ENCODE results near the gene GALNT9.
A peak's percentile ranks its signal among the peaks of the same experiment; 100 is the strongest.

Gene GALNT9

DNA sequence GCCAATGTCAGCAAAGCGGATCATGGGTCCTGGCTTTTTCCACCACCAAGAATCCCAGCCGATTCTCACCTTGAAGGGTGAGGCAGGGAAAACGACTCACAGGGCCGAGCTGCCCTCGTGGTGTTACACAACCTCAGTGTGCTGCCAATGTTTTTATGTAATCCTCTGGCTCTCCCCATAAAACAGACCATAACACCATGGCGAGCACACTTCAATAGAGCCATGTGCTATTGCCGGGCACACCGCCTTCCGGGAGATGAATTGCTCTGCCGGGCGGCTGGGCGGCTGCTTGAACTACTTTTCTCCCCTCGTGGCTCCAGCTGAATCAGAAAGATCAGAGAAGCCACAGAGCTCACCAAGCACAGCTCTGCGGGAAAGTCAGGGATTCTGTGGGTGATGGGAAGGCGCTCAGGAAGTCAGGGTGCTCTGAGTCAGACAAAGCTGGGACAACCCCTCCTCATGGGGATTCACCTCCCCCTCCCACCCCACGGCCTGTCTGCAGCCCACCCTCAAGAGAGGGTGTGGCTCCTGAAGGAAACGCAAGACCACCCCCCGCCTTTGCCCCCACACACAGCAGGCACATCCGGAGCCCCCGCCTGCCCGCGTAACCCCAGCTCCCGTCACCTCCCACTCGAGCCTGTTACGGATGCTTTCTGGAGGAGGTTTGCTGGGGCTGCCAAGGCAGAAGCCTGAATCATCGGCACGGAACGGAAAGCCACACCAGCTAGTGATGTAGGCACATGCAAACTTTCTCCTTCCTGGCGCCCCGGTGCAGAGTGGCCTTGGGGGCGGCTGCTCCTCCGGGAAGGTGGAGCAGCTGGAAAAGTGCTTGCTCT, 1.8 kb downstream of the GALNT9 start:
- Mint-ChIP-seq H3K9me3 (peaks cover 3% of the 10 kb centered on the region), H3K27ac (peak overlapping the region; percentile 68), H3K36me3 (ENCODE audit: low read depth) (no peaks in the 10 kb centered on the region), H3K4me3 (peak overlapping the region; percentile 19), H3K27me3 (peaks cover 53% of the 10 kb centered on the region), H3K4me1 (ENCODE audit: low read depth) (peaks cover 39% of the 10 kb centered on the region)

GRCh38 chr12:132326646-132327045, 2.7 kb downstream of the GALNT9 start:
- Mint-ChIP-seq H3K4me1 (ENCODE audit: low read depth) (peaks cover 39% of the 10 kb centered on the region), H3K4me3 (no peak overlapping the region), H3K36me3 (ENCODE audit: low read depth) (no peaks in the 10 kb centered on the region), H3K9me3 (peaks cover 3% of the 10 kb centered on the region), H3K27me3 (peaks cover 46% of the 10 kb centered on the region), H3K27ac (peak overlapping the region; percentile 68)

DNA sequence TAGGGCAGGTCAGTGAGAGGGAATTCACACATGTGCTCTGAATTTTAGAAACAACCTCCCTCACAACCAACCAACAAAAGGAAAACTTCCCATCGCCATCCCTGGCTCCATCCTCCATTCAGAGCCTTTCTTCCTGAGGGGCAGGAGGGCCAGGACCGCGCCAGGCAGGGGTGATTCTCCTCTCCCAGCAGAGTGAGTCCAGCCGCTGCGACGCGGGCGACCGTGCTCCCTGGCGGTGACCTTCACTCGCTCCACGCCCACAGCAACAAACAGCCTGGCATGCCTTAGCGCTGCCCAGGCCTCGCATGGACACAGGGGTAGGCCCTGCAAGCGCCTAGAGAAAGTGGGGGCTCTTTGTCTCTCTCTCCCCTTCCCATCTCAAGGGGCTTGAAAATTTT, 3.7 kb downstream of the GALNT9 start:
- Mint-ChIP-seq H3K4me3 (no peak overlapping the region), H3K27ac (no peak overlapping the region), H3K27me3 (peaks cover 37% of the 10 kb centered on the region), H3K4me1 (ENCODE audit: low read depth) (peaks cover 39% of the 10 kb centered on the region), H3K9me3 (peaks cover 2% of the 10 kb centered on the region), H3K36me3 (ENCODE audit: low read depth) (no peaks in the 10 kb centered on the region)

DNA sequence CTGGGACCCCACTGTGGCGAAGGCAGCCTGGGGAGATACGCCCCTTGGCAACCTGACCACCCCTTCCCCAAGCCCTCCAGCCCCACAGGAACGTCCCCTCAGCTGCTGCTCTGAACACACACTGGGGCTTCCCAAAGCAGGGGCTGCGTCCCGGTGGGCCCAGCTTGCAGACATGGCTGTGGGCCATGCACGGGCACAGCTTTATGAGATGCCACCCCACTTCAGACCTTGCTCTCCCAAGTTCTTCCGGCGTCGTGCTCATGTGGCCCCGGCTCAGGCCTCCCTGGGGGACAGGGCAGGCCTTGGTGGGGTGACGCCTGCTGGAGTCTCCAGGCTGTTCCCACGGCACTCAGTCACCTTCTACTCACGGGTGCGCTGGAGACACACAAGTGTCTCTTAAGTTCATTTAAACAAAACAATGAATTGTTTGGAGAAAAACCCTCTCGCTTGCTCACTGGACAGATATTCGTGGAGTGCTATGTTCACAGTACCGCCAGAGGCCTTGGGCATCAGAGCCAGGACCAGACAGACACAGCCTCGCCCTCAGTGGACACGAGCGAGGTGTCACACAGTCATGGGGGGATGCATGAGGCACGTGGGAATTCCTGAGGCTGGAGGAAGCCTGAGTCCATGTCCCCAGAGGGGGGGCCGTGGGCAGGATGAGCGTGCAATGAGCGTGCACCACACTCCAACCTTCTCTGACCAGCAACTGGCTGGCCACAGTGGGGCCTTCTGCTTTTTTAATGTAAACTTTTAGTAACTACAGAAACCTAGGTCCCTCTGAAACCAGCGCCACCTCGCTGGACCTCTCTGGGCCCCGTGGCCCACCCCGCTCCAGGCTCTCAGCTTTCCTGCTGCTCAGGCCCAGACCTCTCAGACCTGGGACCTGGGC, 4.3 kb downstream of the GALNT9 start:
- Mint-ChIP-seq H3K27me3 (peaks cover 31% of the 10 kb centered on the region), H3K36me3 (ENCODE audit: low read depth) (no peaks in the 10 kb centered on the region), H3K4me3 (no peak overlapping the region), H3K4me1 (ENCODE audit: low read depth) (peaks cover 36% of the 10 kb centered on the region), H3K9me3 (no peaks in the 10 kb centered on the region), H3K27ac (no peak overlapping the region)

DNA sequence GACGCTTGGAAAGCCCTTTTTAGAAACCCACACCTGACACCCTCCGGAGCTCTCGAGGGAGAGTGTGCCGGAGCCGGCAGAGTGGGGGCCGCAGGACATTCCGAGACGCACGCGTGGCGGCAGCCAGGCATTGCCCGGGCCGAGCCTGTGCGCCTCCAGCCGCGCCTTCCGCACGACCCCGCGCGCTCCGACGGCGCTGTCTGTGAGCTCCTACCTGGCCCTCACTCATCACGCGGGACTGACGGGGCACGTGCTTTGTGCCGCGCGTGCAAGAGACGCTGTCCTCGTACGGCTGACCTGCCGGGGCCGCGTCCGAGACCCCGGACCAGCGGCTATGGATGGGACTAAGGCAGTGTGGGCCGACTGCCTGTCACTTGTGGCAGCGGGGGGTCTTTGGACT, 5.2 kb downstream of the GALNT9 start:
- no peaks in the 10 kb centered on the region for H3K9me3 Mint-ChIP-seq
- H3K4me1 Mint-ChIP-seq (ENCODE audit: low read depth): peaks cover 36% of the 10 kb centered on the region
- H3K4me3 Mint-ChIP-seq: no peak overlapping the region
- H3K27me3 Mint-ChIP-seq: peaks cover 30% of the 10 kb centered on the region
- no peak overlapping the region for H3K27ac Mint-ChIP-seq
- no peaks in the 10 kb centered on the region for H3K36me3 Mint-ChIP-seq (ENCODE audit: low read depth)

DNA sequence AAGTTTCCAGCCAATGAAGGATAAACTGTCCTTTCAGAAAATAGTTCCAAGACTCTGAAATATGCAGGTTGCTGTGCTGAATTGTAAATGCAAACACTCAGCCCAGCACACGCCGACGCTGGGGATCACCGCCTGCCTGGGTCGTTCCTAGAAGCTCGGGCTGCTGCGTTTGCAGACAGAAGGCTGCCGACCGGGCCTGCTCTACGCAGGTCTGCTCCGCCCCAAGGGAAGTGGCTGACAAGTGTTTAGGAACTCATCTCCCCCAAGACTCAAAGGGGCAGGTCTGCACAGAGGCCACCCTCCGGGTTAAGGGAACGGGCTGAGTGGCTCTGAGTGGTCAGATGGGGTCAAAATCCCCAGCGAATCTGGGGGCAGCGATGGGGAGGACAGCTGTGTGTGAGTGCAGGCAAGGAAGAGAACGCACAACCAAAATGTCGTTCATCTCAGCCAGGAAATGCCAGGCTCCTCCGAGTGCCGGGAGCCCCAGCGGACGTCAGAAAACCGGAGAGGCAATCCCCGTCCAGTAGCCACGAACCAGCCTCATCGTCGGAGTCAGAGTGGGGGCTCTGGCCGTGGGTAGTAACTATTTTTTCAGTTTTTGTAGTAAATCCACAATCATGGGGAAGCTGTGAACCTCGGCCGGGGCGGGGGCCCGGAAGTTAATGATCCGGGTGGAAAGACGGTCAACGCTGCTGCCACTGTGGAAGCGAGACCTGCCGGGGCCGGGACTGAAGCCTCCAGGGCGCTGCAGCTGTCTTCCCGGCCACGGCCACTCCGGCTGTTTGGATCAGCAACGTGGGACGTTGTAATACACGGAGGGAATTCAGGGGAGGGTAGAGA, 6.0 kb downstream of the GALNT9 start:
- peak overlapping the region; percentile 44 for H3K4me3 Mint-ChIP-seq

DNA sequence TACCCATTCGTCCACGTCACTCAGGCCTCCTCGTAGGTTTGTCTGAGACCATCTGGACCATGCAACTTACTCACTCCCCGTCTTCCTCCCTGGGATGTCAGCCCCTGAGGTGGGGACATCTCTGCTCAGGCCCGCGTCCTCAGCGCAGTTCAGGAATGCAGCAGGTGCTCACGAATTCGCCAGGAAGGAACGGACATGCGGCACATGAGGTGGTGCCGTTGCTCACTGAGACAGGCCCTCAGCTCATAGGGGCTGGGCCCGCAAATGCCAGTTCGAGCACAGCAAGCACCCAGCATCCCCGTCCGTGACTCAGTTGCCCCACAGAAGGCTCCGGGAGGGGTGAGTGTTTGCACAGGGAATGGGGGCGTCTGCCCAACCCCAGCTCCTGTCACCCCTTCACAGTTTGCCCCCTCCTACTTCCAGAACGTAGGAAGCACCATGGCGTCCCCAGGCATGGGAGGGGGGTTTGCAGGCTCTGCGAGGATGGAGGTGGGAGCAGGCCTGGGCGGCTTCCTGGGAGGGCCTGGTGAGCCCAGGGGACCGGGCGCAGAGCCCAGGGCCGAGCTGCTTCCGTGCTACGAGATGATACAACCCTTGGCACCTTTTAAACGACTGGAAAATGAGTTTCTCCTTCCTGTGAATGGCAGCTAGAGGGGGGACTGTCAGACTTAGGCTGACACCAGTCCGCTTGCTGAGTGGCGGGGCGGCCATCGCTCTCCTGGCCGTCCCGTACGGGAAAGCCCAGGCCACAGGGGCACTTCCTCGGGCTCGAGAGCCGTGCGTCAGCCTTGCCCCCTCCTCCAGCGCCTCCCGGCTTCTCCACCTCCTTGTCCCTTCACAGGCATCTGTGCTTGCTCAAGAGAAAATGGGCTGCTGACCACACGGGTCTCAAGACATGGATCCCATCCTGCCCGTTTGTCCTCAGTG, 6.9 kb downstream of the GALNT9 start:
- Mint-ChIP-seq H3K27ac (no peak overlapping the region), H3K9me3 (no peaks in the 10 kb centered on the region), H3K36me3 (ENCODE audit: low read depth) (no peaks in the 10 kb centered on the region), H3K4me1 (ENCODE audit: low read depth) (peaks cover 26% of the 10 kb centered on the region), H3K27me3 (peaks cover 29% of the 10 kb centered on the region), H3K4me3 (no peak overlapping the region)

More for the DNA sequence above, 6.0 kb downstream of the GALNT9 start:
- no peaks in the 10 kb centered on the region for H3K9me3 Mint-ChIP-seq
- no peaks in the 10 kb centered on the region for H3K36me3 Mint-ChIP-seq (ENCODE audit: low read depth)
- H3K4me1 Mint-ChIP-seq (ENCODE audit: low read depth): peaks cover 35% of the 10 kb centered on the region
- H3K27me3 Mint-ChIP-seq: peaks cover 30% of the 10 kb centered on the region
- H3K27ac Mint-ChIP-seq: peak overlapping the region; percentile 4

GRCh38 chr12:132321321-132322118, 7.9 kb downstream of the GALNT9 start:
- H3K27ac Mint-ChIP-seq: no peak overlapping the region
- H3K27me3 Mint-ChIP-seq: peaks cover 24% of the 10 kb centered on the region

DNA sequence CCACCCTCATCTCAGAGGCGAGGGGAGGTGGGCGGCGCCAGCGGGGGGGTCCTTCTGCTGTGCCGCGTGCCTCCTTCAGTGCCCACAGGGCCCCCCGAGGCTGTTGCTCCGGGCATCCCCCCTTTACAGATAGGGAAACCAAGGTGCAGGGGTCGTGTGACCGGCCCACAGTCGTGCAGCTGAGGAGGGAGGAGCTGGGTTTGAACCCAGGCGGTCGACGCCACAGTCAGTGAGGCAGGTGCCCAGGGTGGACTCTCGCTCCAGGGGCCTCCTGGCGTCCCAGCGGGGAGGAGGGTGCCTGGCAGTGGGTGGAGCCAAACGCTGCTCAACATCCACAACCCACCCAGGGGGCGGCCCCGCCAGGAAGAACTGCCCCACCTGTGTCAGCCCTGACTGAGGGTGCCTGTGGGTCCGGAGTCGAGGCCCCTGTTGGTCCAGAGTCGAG, 8.6 kb downstream of the GALNT9 start:
- H3K4me3 Mint-ChIP-seq: no peak overlapping the region

More at GRCh38 chr12:132321321-132322118, 7.9 kb downstream of the GALNT9 start:
- Mint-ChIP-seq H3K4me1 (ENCODE audit: low read depth) (peaks cover 16% of the 10 kb centered on the region), H3K36me3 (ENCODE audit: low read depth) (no peaks in the 10 kb centered on the region), H3K9me3 (no peaks in the 10 kb centered on the region), H3K4me3 (no peak overlapping the region)

DNA sequence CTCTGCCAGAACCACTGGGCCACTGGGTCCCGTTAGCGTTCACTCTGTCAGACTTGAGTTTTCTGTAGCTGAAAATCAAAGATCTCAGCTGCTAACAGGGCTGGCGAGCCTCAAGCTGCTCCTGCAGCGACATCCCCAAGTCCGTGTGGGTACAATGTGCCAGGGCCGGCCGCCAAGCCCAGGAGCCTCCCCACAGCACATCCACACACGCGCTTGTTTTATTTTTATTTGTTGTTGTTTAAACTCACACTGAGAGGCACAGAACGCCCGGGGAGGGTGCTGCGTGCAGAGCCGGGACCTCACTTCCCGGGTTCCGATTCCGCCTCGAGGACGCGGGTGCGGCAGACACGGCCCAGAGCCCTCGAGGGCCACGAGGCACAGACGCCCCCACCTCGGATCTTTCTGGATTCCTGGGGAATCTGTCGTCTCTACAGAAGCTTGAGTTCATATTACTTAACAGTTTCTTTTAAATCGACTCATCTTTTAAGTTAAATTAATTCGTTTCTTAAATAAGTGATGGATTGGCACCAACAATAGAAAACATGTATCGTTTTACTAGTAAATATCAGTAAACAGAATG, 9.3 kb downstream of the GALNT9 start:
- Mint-ChIP-seq H3K27me3 (peaks cover 16% of the 10 kb centered on the region), H3K9me3 (no peaks in the 10 kb centered on the region), H3K36me3 (ENCODE audit: low read depth) (no peaks in the 10 kb centered on the region), H3K4me3 (no peak overlapping the region), H3K27ac (no peak overlapping the region), H3K4me1 (ENCODE audit: low read depth) (peaks cover 11% of the 10 kb centered on the region)

More for the DNA sequence above, 8.6 kb downstream of the GALNT9 start:
- Mint-ChIP-seq H3K27me3 (peaks cover 18% of the 10 kb centered on the region), H3K9me3 (no peaks in the 10 kb centered on the region), H3K4me1 (ENCODE audit: low read depth) (peaks cover 11% of the 10 kb centered on the region), H3K27ac (no peak overlapping the region), H3K36me3 (ENCODE audit: low read depth) (no peaks in the 10 kb centered on the region)

- Mint-ChIP-seq H3K27me3 (peaks cover 13% of the 10 kb centered on the region), H3K27ac (no peak overlapping the region), H3K4me3 (no peak overlapping the region), H3K9me3 (no peaks in the 10 kb centered on the region), H3K36me3 (ENCODE audit: low read depth) (no peaks in the 10 kb centered on the region), H3K4me1 (ENCODE audit: low read depth) (peaks cover 11% of the 10 kb centered on the region)
These were observed 9.9 kb downstream of the GALNT9 start for GRCh38 chr12:132319359-132319950.

- Mint-ChIP-seq H3K27ac (no peak overlapping the region), H3K27me3 (peaks cover 13% of the 10 kb centered on the region), H3K4me1 (ENCODE audit: low read depth) (peaks cover 9% of the 10 kb centered on the region), H3K36me3 (ENCODE audit: low read depth) (no peaks in the 10 kb centered on the region), H3K9me3 (no peaks in the 10 kb centered on the region), H3K4me3 (no peak overlapping the region)
These were observed 10.8 kb downstream of the GALNT9 start for GRCh38 chr12:132318618-132319033.
